Smooth muscle cell (in vitro differentiated cells): ENCODE measurements around the gene MKRN2OS. TPM values are rescaled to one million over a fixed set of nuclear protein-coding genes. Genes with fewer than 3 reads are reported as not detected.
A peak's percentile ranks its signal among the peaks of the same experiment; 100 is the strongest.

Experiments used
- DNase-seq: peaks from one replicate; lab custom pipeline; 2025; ENCODE audit not compliant: unreplicated experiment; lab: John Stamatoyannopoulos, UW
- H2AFZ ChIP-seq: fragments of 200-600 bp; sonication (generic); 2 replicates; pipeline ENCODE4 v1.6.0; 2016; ENCODE audit warnings: antibody characterized with exemption, low read depth, mild to moderate bottlenecking
- H3F3A ChIP-seq: fragments of 200-600 bp; sonication (generic); 2 replicates; pipeline ENCODE4 v1.6.0; 2017; ENCODE audit warnings: antibody characterized with exemption, low read depth
- H3K27ac ChIP-seq: fragments of 200-600 bp; sonication (generic); 2 replicates; pipeline ENCODE4 v1.5.1; 2016; ENCODE audit warnings: low read depth, mild to moderate bottlenecking
- H3K27me3 ChIP-seq: fragments of 200-600 bp; sonication (generic); 2 replicates; pipeline ENCODE4 v1.6.1; 2016; ENCODE audit warnings: low read depth, mild to moderate bottlenecking
- H3K36me3 ChIP-seq: fragments of 200-600 bp; sonication (generic); 2 replicates; pipeline ENCODE4 v1.5.1; 2016; ENCODE audit warnings: low read depth
- H3K4me1 ChIP-seq: fragments of 200-600 bp; sonication (generic); 2 replicates; pipeline ENCODE4 v1.5.1; 2016; ENCODE audit warnings: low read depth
- H3K4me2 ChIP-seq: fragments of 200-600 bp; sonication (generic); 2 replicates; pipeline ENCODE4 v1.6.0; 2016; ENCODE audit warnings: mild to moderate bottlenecking
- H3K4me3 ChIP-seq: fragments of 200-600 bp; sonication (generic); 2 replicates; pipeline ENCODE4 v1.5.1; 2016; ENCODE audit warnings: mild to moderate bottlenecking
- H3K79me2 ChIP-seq: fragments of 200-600 bp; sonication (generic); 2 replicates; pipeline ENCODE4 v1.6.0; 2016; ENCODE audit warnings: low read depth, mild to moderate bottlenecking
- H3K9ac ChIP-seq: fragments of 200-600 bp; sonication (generic); 2 replicates; pipeline ENCODE4 v1.6.0; 2016; ENCODE audit warnings: low read depth
- H3K9me3 ChIP-seq: fragments of 200-600 bp; sonication (generic); replicated peaks from 2 replicates; pipeline ENCODE4 v1.5.1; 2016; ENCODE audit warnings: low read depth
- H4K20me1 ChIP-seq: fragments of 200-600 bp; sonication (generic); 2 replicates; pipeline ENCODE4 v1.6.0; 2016; ENCODE audit warnings: low read depth
- CTCF ChIP-seq: fragments of 200-600 bp; sonication (generic); IDR thresholded peaks from 2 replicates; pipeline ENCODE4 v1.5.1; 2017; ENCODE audit warnings: borderline replicate concordance, mild to moderate bottlenecking, antibody characterized with exemption; ENCODE audit not compliant: insufficient read depth, poor library complexity, severe bottlenecking
- WGBS: methylation state at CpG from one replicate; pipeline ENCODE4 v1.1.7; 2016; ENCODE audit warnings: low lambda C conversion rate; 5-methylcytosine and 5-hydroxymethylcytosine counted together
- polyA plus RNA-seq: library from polyadenylated mRNA; unstranded; fragments of >200 nt; fragmentation: Nextera tagmentation; extraction: Ambion mirVana; gene quantifications from 2 replicates; pipeline ENCODE4 v1.2.1, GENCODE V29; 2016
- total RNA-seq: library from RNA; depleted of rRNA; stranded (reverse); fragments of >200 nt; gene quantifications from 2 replicates; pipeline ENCODE4 v1.2.3, GENCODE V29; 2014

Gene MKRN2OS
- total and polyA plus RNA-seq, 2 experiments from 2014 or later = not detected

DNA sequence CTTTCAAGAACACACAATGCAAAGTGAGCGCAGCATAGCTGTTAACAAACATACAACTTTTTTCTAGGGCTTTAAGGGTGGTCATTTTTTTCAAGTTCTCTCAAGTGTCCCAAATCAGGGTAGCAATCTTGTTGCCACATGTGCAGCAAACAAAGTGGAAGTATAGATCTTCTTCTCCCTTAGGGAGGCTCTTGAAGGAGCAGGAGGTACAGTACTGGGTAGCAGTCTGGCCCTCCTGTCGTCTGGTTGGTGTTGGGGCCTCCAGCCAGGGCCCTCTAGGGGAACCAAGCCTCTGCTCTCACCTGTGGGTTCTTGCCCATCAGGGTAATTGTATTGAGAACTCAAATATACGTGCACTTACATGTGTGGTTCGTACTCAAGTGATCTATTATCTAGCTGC, 37.4 kb upstream of the MKRN2OS start:
- H3K9me3 ChIP-seq = no peaks in the 10 kb centered on the region
- TF ChIP-seq CTCF = no peak
- H3K36me3 ChIP-seq = peaks cover 12% of the 10 kb centered on the region
- no peak overlapping the region for H3K27ac ChIP-seq
- no peaks in the 10 kb centered on the region for H3K79me2 ChIP-seq
- H3F3A ChIP-seq = no peaks in the 10 kb centered on the region
- peaks cover 74% of the 10 kb centered on the region for H4K20me1 ChIP-seq
- WGBS = 98% methylated on average over 4 of the region's 4 CpGs
- no peak for DNase-seq
- H3K27me3 ChIP-seq = no peaks in the 10 kb centered on the region
- H3K4me2 ChIP-seq = no peak overlapping the region
- H2AFZ ChIP-seq = no peak overlapping the region
- no peak overlapping the region for H3K4me3 ChIP-seq
- no peaks in the 10 kb centered on the region for H3K4me1 ChIP-seq
- H3K9ac ChIP-seq = no peak overlapping the region

- Histone ChIP-seq H2AFZ (no peak overlapping the region), H3K36me3 (peaks cover 17% of the 10 kb centered on the region), H3K4me2 (no peak overlapping the region), H3F3A (no peaks in the 10 kb centered on the region), H3K9me3 (no peaks in the 10 kb centered on the region), H3K4me1 (no peaks in the 10 kb centered on the region), H3K9ac (no peak overlapping the region), H4K20me1 (peaks cover 65% of the 10 kb centered on the region), H3K27ac (no peak overlapping the region), H3K79me2 (no peaks in the 10 kb centered on the region), H3K27me3 (no peaks in the 10 kb centered on the region), H3K4me3 (no peak overlapping the region)
- 67% methylated on average over 3 of the region's 3 CpGs for WGBS
- no peak for TF ChIP-seq CTCF
- no peak for DNase-seq
Measured at GRCh38 chr3:12579905-12580304, 34.6 kb upstream of the MKRN2OS start.

GRCh38 chr3:12579456-12579855, 34.2 kb upstream of the MKRN2OS start:
- Histone ChIP-seq H3K9ac (no peak overlapping the region), H3K36me3 (peaks cover 21% of the 10 kb centered on the region), H2AFZ (no peak overlapping the region), H3K27me3 (no peaks in the 10 kb centered on the region), H3K27ac (no peak overlapping the region), H4K20me1 (peaks cover 62% of the 10 kb centered on the region), H3K9me3 (no peaks in the 10 kb centered on the region), H3K4me2 (no peak overlapping the region), H3K4me3 (no peak overlapping the region), H3K4me1 (no peaks in the 10 kb centered on the region), H3F3A (no peaks in the 10 kb centered on the region), H3K79me2 (no peaks in the 10 kb centered on the region)
- TF ChIP-seq CTCF = no peak
- 98% methylated on average over 3 of the region's 3 CpGs for WGBS
- DNase-seq = no peak

DNA sequence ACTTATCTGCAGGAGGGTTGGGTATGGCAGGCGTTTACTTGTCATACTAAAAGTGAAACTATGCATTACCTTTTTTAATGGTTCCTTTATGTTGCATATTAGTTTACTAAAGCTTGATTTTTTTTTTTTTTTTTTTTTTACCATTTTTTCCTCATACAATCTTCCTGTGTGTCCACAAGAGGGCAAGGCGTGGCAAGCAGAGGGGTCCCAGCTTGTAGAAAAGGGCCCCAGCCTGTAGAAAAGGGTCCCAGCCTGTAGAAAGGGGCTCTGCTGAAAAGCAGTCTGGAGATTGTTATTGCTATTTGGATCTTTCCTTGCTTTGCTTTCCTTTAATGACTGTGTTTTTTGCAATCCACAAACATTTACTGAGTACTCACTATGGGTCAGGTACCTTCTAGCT, 33.4 kb upstream of the MKRN2OS start:
- Histone ChIP-seq H3K27me3 (no peaks in the 10 kb centered on the region), H2AFZ (no peak overlapping the region), H3K4me2 (no peak overlapping the region), H3K9me3 (no peaks in the 10 kb centered on the region), H3K4me3 (no peak overlapping the region), H3K4me1 (no peaks in the 10 kb centered on the region), H3K9ac (no peak overlapping the region), H3K27ac (no peak overlapping the region), H3K36me3 (peaks cover 21% of the 10 kb centered on the region), H3F3A (no peaks in the 10 kb centered on the region), H3K79me2 (no peaks in the 10 kb centered on the region), H4K20me1 (peaks cover 56% of the 10 kb centered on the region)
- 93% methylated on average over 2 of the region's 2 CpGs for WGBS
- no peak for DNase-seq
- TF ChIP-seq CTCF = peak; percentile 13
